DMS53 treated with DMSO at 0.1 percent for 48 hours (cell line): ENCODE measurements around the gene CCL24.
"Not testable (repeated sequence)": the region's sequence is repeated elsewhere in the genome, so short reads cannot be mapped to it uniquely, and the experiment has no call there.

ENCODE experiments used
- DNase-seq: peaks from one replicate; lab custom pipeline; 2025; ENCODE audit not compliant: unreplicated experiment; lab: John Stamatoyannopoulos, UW

Gene CCL24, protein sequence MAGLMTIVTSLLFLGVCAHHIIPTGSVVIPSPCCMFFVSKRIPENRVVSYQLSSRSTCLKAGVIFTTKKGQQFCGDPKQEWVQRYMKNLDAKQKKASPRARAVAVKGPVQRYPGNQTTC

GRCh38 chr7:75813781-75814236, at the start of gene CCL24:
Gene CCL24 (minus strand): TSS chr7:75813806. CDS start chr7:75813715, 91 bp downstream.
- no peak for DNase-seq

DNA sequence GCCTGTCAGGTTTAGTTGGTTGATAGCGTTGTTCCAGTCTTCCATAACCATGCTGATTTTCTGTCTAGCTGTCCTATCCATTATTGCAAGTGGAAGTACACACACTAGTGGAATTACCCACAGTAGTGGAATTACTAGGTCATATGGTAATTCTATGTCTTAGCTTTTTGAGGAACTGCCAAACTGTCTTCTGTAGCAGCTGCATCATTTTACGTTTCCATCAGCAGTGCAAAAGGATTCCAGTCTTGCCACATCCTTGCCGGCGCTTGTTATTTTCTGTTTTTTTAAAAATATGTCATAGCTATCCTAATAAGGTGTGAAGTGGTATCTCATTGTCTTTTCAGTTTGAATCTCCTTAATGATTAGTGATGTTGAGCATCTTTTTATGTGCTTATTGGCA, 48.0 kb upstream of the CCL24 start:
- no peak for DNase-seq

DNA sequence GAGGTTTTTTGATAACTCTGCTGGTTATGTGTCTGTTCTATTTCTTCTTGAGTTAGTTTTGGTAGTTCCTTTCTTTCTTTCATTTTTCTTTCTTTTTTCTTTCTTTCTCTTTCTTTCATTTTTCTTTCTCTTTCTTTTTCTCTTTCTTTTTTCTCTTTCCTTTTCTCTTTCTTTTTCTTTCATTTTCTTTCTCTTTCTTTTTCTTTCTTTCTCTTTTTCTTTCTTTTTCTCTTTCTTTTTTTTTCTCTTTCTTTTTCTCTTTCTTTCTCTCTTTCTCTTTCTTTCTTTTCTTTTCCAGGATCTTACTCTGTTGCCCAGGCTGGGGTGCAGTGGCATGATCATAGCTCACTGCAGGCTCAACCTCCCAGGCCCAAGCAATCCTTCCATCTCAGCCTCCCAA, 44.8 kb upstream of the CCL24 start:
- DNase-seq: no peak

DNA sequence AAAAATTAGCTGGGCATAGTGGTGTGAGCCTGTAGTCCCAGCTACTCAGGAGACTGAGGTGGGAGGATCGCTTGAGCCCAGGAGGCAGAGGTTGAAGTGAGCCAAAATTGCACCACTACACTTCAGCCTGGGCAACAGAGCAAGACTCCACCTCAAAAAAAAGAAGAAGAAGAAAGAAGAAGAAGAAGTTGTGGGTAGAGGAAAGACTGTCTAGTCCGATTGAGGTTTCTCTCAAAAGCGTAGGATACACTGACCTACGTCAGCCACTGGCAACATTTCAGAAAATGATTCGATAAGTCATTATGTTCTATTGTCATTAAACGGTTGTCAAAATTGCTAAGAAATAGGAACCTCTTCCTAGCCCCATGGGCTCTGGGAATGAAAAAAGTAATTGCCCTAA, 42.9 kb upstream of the CCL24 start:
- DNase-seq: no peak

DNA sequence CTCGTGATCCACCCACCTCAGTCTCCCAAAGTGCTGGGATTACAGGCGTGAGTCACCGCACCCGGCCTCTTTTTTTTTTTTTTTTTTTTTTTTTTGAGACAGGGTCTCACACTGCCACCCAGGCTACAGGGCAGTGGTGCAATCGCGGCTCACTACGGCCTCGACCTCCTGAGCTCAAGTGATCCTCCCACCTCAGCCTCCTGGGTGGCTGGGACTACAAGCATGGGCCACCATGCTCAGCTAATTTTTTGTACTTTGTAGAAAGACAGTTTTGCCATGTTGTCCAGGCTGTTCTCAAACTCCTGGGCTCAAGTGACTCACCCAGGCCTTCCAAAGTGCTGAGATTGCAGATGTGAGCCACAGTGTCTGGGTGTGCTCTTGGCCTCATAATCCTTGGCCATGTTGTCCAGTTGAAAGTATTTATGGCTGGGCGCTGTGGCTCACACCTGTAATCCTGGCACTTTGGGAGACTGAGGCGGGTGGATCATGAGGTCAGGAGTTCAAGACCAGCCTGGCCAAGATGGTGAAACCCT, 41.3 kb upstream of the CCL24 start:
- not testable (repeated sequence) for DNase-seq

DNA sequence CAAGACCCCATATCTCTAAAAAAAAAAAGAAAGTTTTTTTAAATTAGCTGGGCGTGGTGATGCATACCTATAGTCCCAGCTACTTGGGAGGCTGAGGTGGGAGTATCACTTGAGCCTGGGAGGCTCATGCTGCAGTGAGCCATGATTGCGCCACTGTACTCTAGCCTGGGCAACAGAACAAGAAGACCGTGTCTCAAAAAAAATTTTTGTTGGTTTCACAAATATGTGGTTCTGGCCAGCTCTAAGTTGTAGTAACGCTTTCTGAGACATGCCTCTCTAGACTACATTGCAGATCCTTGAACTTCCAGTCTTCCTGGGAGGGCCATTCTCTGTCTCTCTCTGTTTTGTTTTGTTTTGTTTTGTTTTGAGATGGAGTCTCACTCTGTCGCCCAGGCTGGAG, 40.6 kb upstream of the CCL24 start:
- no peak for DNase-seq

GRCh38 chr7:75850235-75850634, 36.6 kb upstream of the CCL24 start:
- DNase-seq: no peak

- no peak for DNase-seq
Observed at GRCh38 chr7:75849573-75849972, 36.0 kb upstream of the CCL24 start.

- no peak for DNase-seq
Observed at GRCh38 chr7:75847707-75848106, 34.1 kb upstream of the CCL24 start.

GRCh38 chr7:75845132-75845531, 31.5 kb upstream of the CCL24 start:
- DNase-seq: not testable (repeated sequence)

- no peak for DNase-seq
Observed at GRCh38 chr7:75844158-75844557, 30.6 kb upstream of the CCL24 start.

DNA sequence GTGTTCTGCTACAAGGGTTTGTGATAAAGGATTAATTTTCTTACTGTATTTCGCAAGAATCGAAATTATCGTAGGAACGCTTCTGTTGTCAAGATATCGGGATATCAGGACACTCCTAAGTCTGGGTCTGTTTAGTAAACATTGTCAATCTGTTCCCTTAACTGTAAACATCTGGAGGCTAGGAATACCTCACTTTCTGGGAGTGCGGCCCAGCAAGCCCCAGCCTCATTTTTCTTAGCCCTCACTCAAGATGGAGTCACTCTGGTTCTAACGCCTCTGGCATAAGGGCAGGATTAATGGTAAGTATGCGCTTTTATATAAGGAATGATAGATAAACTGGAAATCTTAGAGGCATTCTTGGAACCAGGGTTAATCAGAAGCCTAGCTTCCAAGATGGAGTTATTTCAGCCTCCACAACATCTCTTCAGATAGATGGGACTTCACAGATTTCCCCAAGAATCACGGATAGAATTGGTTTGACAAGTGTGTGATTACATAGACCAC, 30.1 kb upstream of the CCL24 start:
- no peak for DNase-seq

DNA sequence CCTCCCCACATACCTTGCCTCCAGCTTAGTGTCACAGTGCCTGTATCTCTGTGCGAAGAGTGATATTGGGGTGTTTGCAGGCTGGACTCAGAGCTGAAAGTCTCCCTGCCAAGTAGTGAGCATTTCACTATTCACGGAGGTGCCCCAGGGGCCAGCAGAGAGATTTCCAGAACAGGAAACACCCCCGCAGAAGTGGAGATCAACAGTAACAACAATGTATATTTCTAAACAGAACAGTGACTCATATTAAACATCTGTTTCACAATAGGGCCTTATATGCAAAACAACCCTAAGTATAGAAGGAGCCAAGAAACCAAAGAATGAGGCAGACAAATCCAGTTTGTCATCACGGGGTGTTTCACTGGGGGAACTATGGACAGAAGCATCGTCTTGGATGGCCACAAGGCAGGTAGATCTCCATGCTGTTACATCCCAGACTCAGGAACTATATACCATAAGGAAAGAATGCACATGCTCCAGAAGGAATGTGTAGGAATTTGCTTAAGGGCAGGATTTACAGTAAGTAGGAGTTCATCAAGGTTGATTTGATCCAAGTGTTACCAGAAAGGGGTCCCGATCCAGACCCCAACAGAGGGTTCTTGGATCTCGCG, 29.3 kb upstream of the CCL24 start:
- DNase-seq: peak; percentile 15

DNA sequence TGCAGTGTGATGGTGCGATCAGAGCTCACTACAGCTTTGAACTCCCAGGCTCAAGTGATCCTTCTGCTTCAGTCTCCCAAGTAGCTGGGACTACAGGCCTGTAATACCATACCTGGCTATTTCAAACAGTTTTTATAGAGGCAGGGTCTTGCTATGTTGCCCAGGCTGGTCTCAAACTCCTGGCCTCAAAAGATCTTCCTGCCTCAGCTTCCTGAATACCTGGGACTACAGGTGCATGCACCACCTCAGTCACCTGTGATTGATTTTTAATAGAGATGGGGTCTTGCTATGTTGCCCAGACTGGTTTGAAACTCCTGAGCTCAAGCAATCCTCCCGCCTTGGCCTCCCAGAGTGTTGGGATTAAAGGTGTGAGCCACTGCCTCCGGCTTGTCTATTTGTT, 26.4 kb upstream of the CCL24 start:
- DNase-seq: no peak

DNA sequence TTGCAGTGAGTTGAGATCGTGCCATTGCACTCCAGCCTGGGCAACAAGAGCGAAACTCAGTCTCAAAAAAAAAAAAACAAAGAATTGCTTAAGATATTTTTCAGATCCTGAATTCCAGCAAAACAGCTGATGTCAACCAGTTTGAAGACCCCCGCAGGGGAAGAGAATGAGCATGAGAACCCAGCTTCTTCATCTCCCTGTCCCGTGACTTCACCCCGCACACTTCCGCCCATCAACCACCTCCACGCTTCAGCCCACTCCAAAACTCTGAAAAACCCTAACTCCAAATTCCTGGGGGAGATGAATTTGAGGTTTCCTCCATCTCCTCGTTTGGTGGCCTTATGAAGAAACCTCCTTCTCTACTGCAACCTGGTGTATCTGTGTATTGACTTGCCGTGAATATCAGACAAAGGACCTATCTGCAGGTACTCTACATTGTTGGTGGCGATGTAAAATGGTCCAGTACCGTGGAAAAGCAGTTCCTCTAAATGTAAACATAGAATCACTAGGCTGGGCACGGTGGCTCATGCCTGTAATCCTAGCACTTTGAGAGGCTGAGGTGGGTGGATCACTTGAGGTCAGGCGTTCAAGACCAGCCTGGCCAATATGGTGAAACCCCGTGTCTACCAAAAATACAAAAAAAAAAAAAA, 24.8 kb upstream of the CCL24 start:
- not testable (repeated sequence) for DNase-seq

DNA sequence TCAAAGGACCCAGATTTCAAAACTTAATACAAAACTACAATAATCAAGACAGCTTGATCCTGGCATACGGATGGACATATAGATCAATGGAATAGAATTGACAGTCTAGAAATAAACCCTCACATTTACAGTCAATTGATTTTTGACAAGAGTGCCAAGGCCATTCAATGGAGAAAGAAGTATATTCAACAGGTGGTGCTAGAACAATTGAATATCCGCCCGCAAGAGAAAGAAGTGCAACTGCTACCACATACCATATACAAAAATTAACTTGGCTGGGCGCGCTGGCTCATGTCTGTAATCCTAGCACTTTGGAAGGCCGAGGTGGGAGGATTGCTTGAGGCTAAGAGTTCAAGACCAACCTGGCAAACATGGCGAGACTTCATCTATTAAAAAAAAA, 23.2 kb upstream of the CCL24 start:
- DNase-seq: no peak

- DNase-seq: no peak
Observed at GRCh38 chr7:75835688-75836285, 22.2 kb upstream of the CCL24 start.

DNA sequence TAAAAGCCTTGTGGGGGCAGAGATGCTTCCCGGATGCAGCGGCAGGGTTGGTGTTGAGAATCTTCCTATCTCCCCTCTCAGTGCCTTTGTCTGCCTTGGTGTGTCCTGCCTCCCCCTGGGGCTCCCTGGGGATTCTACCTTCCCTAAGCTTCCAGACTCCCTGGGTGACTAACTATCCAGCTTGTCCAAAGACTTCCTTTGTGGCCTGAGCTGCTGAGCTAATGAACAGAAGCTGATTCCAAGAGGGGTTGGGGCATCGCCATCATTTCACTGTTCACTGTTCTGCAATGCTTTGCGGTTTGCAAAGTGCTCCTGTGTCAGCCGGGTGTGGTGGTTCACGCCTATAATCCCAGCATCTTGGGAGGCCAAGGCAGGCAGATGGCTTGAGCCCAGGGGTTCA, 20.1 kb upstream of the CCL24 start:
- DNase-seq: not testable (repeated sequence)

- no peak for DNase-seq
Observed at GRCh38 chr7:75830978-75831377, 17.4 kb upstream of the CCL24 start.

DNA sequence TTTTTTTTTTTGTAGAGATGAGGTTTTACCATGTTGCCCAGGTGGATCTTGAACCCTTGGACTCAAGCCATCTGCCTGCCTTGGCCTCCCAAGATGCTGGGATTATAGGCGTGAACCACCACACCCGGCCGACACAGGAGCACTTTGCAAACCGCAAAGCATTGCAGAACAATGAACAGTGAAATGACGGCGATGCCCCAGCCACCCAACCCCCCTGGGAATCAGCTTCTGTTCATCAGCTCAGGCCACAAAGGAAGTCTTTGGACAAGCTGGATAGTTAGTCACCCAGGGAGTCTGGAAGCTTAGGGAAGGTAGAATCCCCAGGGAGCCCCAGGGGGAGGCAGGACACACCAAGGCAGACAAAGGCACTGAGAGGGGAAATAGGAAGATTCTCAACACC, 16.1 kb upstream of the CCL24 start:
- DNase-seq: not testable (repeated sequence)

- DNase-seq: no peak
Observed at GRCh38 chr7:75823198-75823910, 9.7 kb upstream of the CCL24 start.
